Putamen (tissue), 1 donor: ENCODE results near the gene CHTOP.
A peak's percentile ranks its signal among the peaks of the same experiment; 100 is the strongest.

Source experiments
- DNase-seq: peaks from one replicate; pipeline ENCODE4 v3.0.0-alpha.2; 2016; ENCODE audit warnings: low spot score

Gene CHTOP

DNA sequence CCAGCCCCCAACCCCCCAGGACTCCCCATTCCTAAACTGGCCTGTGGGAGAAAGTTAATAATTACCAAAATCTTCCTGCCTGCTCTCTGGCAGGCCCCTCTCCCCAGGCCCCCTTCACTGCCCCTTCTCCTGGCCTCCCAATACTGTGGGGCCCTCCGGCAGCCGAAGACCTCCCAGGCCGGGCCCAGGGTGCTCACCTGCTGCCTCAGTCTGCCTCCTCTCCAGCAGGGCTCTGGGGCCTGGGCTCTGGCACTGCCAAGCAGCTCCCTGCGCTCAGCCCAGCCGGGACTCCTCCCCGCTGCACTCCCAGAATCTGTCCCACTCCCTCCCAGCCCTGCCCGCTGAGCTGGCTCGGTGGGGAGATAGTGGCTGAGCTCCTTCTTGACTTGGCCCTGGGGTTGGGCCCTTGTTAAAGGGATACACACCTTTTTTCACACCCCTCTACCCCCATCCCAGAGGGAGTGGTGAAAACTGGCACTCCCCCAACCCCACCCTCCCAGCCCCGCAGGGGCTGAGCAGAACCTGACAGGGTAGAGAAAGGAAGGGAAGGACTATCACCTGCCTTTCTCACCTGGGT lies 21.0 kb upstream of the CHTOP start, which contains the start of gene S100A16:
TSS of gene S100A16 (minus strand) at position 383 of the 577 bp plus-strand sequence. CDS start 4,986 bp downstream, outside the sequence.
- no peak for DNase-seq

DNA sequence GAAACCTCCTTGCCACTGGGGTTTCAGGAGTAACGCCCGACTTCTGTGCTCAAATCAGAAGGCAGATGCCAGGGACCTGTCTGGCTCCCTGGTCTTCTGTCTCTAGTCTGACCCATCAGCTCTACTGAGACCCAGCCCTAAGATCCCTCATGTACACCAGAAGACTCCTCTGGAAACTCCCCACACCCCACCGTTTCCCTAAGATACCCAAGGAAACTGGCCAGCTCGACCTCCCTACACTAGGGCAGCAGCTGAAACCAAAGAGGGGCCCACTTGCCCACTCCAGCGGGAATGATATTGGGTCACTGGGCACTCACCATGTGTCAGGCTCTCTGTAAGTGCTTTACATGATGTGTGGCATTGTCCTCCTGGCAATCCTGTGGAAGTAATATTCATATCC lies 20.5 kb upstream of the CHTOP start:
- DNase-seq, result no peak

DNA sequence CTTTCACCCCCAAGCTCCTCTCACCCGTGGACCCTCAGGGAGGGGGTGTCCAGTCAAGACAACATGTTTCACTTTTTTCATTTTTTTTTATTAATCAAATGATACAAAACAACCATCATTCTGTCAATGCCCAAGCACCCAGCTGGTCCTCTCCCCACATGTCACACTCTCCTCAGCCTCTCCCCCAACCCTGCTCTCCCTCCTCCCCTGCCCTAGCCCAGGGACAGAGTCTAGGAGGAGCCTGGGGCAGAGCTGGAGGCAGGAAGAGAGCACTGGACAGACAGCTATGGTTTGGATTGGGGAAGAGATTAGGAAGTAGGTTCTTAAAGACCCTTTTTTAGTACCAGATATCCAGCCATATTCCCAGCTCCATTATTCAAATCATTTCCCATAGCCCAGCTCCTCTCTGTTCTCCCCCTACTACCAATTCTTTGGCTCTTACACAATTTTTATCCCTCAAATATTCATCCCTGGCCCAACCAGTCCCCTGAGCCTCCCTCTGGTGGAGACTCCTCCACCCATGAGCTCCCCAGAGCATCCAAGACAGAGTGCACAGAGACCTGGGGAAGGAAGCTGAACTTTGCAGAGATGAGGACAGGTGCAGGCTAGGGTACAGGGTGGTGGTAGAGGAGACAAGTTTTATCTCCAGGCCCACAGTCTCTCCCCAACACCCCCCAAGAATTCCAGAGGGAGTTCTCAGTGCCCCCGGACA lies 19.5 kb upstream of the CHTOP start:
- no peak for DNase-seq

DNA sequence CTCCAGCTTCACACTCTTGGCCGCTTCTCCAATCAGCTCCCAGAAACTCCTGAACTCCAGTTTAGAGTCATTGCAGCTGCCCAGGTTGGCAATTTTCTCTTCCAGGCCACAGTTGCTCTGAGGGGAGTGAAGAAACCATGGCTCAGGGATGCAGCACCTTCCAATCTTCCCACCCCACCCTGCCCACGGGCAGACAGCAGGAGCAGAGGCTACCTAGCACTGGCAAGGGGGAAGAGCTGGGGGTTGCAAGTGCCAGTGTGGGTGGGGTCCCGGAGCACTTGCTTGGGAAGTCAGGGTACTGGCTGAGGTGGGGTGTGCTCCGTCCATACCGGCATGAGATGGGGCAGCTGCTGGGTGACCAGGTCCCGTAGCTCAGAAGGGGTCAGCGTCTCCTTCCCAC lies 19.0 kb upstream of the CHTOP start:
- DNase-seq, result no peak

DNA sequence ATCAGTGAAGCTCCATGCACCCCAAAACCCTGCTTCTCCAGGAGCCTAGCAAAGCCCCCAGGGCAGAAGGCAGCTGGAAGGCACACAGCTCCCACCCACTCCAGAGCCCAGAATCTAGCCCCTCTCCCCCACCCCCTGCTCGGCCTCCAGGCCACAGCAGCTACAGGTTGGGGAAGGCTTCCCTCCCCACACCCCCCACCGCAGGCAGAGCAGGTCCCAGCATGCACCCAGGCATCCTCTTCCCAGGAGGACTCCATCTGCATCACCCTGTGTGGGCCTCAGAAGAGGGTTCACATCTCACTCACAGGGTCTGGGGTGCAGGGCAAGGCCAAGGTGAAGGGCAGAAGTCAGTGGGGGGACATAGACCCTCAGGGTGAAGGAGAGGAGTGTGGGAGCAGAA lies 18.5 kb upstream of the CHTOP start:
- DNase-seq, result no peak

DNA sequence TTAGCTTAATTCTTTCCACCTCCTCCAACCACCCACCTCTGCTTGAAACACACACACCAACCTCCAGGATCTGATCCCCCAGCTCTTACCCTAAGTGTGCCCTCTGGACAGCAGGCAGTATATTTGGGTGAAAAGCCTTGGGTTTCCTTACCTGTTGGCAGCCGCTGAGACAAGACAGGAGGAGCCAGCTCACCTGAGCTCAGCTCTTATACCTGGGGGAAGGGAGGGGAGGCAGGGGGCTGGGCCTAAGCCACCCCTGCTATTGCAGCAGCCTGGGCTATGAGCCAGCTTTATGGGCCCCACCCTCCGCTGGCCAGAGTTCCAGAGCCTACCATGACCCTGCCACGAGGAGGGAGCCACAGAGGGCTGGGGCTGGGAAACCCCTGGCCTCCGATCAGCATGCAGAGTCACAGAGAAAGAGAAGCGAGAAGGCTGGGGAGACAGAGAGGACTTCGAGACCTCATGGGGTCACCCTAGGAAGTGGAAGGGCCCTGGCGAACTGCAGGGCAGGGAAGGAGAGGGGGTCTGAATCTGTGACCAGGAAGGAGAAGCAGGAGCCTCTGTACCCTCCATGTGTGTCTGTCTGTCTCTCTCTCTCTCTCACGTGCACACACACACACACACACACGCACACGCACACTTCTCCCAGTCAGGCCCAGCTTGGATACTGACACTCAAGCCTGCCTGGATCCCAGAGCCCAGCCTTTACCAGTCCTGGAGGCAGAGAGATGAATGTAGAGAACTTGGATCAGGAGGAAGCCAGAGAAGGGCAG lies 17.5 kb upstream of the CHTOP start, which contains the start of gene S100A14:
TSS of gene S100A14 (minus strand) at position 182 of the 773 bp plus-strand sequence. CDS start 467 bp downstream, outside the sequence.
- DNase-seq, result no peak

DNA sequence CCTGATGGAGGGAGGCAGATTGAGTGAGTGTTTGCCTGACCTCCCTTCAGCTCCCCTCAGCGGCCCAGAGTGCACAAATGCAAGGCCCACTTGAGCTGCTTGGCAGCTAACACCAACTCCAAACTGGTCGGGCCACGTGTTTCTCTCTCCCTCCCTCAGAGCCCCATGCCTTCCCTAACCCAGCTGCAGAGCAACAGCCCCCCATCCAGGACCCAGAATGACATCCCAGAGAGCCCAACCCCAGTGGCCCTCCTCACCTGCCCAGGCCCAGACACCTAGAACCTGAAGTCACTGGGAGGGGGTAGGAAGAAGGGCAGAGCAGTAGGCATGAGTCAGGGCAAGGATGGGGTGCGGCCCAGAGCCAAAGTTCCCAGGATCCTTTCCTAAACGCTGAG lies 17.0 kb upstream of the CHTOP start:
- DNase-seq, result no peak

DNA sequence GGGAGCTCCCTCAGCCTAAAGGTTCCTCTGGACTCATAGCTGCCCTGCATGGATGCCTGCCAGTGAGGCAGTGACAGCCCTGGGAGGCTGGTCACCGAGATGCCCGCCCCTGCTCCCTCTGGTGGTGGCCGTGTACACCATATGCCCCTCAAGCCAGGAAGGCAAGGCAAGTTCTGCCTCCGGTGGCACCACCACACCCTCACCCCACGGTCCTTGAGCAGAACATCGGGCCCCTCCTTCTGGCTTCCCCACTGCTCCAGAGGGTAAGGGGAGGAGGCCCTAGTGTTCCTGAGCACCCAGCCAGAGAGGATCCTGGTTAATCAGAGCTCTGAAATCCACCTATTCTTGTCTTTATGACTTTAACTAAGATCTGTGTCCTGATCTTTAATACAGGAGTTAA lies 16.2 kb upstream of the CHTOP start:
- no peak for DNase-seq

DNA sequence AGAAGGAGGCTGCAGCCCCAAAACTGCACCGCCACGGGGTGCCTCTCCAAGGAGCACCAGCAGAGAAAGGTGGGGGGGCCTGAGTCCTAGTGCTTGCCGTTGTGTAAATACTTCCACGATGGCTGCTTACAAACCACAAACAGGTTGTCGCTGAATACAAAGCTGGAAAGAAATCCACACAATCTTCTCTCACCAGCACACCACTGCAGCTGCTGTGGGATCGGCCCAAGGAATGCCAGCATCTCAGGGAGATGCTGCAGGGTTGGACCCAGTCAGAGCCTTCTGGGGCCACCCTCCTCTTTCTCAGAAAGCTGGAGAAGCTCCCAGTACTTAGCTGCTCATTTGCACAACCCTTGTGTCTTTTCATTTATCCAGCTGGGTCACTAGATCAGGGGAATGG lies 14.7 kb upstream of the CHTOP start:
- DNase-seq, result no peak

DNA sequence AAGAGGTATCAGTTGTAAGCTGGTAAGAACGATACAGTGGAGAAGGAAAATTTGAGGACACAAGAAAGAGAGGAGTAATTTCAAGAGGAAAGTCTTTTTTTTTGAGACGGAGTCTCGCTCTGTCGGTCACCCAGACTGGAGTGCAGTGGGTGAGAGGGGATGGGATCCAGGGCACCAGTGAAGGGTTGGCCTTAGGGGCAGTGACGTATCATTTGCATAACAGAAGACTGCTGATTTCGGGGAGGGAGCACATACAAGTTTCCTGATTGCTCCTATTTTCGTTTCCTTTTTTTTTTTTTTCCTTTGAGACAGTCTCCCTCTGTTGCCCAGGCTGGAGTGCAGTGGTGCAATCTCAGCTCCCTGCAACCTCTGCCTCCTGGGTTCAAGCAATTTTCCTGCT lies 10.8 kb upstream of the CHTOP start:
- no peak for DNase-seq

DNA sequence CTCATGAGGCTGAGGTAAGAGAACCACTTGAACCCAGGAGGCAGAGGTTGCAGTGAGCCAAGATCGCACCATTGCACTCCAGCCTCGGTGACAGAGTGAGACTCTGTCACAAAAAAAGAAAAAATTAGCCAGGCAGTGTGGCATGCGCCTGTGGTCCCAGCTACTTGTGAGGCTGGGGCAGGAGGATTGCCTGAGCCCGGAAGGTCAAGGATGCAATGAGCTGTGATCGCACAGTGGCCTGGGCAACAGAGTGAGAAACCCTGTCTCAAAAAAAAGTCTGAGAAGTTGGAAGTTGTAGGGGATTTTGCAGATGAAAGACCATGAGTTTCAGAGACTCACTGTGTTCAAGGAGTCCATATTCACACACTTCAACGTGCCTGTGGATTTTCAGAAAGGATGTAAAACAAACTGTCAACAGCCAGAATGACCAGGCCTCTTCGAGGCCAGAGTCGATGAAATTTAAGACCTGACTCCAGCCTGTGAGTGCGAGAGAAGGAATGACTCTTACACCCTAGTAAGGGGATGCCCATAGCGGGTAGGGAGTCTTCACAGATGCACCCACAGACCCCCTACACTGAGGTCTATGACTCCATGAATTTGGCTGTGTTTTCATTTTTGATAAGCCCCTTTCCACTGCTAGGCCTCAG lies 8.8 kb upstream of the CHTOP start:
- no peak for DNase-seq

DNA sequence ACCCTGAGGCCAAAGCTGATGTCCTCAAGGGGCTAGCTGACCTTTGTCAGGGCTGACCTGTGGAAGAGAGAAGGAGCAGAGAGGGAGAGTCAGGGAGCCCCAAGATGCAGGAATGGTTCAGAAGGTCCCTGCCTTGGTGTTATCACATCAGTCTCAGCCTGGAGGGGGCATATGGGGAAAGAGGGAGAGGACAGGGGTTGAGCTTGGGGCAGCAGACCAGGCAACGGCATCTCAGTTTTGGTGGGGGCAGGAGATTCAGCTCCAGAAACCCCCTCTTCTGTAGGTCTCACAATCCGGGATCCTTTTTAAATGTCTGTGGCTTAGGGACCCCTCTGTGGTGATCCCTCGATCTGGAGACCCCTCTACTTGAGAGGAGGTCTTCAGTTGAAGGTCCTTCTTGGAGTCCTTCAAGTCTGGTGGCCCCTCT lies 7.4 kb upstream of the CHTOP start:
- no peak for DNase-seq

DNA sequence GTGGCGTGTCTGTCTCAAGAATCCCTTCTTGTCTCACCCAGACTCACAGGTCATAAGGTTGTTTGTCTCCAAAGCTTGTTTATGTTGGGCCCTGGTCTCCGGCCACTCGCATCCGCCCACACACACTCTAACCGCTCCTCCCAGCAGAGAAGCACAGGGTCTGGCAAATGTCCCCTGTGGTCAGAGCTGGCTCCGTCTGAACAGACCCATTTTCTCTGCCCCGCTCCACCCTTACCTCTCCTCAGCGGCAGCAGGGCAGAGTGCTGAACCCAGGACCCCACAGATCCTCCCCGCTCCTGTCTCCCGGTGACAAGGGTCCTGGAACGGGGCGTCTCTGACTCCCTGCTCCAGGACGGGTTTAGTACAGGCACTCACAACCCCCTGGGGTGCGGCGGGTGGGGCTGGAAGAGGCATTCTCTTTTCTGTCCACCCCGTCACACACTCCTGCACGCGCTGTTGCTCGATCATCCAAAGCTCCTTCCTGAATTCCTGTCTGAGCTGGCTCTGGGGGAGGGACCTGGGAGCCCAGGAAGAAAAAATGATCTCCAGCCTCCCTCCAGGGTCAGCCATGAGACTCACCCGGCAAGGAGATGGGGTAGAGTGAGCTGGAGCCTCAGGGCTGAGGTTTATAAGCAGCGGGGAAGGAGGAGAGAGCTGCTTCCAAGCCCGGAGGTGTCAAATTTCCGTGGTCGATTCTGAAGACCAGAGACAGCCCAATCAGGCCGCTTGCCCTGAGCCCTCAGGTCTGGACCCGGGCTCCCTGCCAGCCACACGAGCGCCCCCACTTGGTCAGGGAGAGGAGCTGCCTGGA lies 6.8 kb upstream of the CHTOP start, which contains the start of gene S100A13:
TSS of gene S100A13 (minus strand) at position 602 of the 811 bp plus-strand sequence. CDS start 1,033 bp downstream, outside the sequence.
- DNase-seq, result no peak

DNA sequence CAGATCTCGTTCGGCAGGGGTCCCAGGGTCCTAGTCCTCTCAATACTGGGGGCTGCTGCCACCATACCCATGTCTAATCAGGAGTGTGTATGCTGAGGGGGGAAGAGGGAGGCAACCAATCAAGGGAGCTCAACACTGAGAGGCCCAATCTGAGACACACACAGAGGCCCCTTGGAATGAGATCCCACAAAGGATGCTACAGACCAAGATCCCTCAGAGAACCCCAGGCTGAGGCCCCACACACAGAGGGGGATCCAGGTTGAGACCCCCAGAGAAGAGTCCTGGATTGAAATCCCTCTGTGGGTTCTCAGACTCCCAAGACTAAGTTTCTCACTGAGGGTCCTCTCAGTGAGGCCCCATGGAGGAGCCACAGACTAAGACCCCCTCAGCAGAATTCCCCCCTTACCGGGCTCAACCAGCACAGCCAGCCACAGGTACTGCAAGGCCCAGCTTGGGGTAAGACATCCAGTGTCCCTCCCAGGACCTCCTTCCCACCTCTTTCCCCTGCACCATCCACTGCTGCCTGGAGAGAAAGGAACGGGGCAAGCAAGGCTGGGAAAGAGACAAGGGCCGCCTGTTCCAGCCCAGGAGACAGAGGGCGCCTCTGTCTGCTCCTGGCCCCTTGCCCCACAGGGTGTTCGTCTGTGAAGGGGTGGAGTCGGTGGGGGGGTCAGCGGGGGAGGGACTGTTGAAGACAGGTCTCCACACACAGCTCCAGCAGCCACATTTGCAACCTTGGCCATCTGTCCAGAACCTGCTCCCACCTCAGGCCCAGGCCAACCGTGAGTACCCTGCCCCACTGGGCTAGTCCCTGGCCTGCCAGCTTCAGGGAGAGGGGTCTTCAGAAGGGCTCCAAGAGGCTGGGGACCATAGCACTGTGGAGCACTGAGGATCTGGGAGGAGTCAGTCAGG lies 5.9 kb upstream of the CHTOP start, which contains the start of gene S100A1:
TSS of gene S100A1 (plus strand) at position 720 of the 912 bp plus-strand sequence. CDS start 2,088 bp downstream, outside the sequence.
- DNase-seq, result peak; percentile 82

DNA sequence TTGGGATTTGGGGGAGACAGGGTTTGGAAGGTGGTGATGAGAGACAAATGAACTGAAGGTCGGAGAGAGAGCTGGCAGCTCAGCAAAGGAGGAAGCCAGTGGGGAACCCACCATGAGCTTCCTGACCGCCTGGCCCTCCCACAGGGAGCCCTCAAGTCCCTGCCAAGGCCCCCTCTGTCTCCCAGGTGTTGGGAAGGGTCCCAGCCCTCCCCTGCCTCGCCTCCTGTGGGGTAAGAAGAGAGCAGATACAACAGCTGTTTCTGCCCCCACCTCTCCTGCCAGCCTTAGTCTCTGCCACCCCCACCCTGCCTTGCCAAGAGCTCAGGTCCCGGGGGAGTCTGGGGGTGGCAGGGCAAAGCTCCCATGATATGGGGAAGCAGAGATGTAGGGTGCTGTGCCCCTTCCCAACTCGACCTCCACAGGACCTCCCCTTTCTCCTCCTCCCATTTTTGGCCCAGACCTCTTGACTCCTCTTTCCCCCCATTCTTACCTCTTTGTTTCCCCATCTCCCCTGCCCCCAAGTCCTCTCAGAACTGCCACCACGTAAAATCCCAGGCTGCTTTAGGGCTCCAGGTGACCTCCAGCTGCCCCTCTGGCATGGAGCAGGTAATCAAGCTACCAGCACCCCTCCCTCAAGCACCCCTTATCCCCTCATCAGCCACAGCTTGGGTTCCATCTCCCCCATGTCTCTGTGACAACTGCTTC lies 5.1 kb upstream of the CHTOP start:
- no peak for DNase-seq

DNA sequence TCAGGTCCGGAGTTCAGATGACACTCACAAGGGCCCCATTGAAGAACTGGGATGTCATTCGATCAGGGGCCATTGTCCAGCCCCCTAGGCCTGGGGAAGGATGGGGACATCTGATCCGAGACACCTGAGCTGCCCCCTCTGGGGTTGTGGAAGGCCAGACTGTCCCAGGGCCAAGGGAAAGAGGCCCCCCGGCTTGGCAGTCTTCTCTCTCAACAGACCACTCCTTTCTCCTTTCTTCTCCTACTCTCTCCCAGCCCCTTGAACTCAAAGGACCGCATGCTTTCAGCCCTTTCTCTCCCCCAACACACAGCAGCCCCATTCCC lies 4.6 kb upstream of the CHTOP start:
- DNase-seq, result no peak

DNA sequence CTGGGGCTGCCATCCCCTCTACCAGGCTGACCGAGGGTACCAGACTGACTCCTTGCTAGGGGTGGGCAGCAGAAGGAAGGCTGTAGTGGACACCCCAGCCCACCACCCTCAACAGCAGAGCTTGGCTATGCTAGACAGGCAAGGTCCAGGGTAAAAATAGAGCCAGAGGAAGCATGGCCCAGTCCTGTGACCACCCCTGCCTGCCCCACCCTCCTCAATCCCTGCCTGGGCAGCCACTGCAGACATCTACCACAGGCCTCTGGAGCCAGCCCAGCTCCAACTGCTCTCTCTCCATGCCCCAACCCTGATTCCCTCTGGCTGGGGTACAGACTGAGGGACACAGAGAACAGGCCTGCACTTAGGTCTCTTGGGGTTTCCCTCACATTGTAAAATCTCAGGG lies 3.9 kb upstream of the CHTOP start:
- no peak for DNase-seq

DNA sequence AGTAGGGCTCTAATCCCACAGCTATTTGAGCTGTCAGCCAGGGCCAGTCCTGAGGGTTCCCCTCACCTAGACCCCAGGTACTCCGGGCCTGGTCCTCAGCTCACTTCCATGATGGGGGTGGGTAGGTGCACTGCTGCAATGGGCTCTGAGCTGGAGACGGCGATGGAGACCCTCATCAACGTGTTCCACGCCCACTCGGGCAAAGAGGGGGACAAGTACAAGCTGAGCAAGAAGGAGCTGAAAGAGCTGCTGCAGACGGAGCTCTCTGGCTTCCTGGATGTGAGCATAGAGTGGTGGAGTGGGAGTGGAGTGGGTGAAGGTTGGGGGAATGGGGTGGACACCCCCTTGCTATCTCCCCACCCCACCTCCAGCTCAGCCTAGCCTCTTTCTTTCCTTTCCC lies 3.5 kb upstream of the CHTOP start:
- no peak for DNase-seq
